Measurements from ENCODE around the gene ANXA3.
A peak's percentile ranks its signal among the peaks of the same experiment; 100 is the strongest.

ANXA3 gene

DNA sequence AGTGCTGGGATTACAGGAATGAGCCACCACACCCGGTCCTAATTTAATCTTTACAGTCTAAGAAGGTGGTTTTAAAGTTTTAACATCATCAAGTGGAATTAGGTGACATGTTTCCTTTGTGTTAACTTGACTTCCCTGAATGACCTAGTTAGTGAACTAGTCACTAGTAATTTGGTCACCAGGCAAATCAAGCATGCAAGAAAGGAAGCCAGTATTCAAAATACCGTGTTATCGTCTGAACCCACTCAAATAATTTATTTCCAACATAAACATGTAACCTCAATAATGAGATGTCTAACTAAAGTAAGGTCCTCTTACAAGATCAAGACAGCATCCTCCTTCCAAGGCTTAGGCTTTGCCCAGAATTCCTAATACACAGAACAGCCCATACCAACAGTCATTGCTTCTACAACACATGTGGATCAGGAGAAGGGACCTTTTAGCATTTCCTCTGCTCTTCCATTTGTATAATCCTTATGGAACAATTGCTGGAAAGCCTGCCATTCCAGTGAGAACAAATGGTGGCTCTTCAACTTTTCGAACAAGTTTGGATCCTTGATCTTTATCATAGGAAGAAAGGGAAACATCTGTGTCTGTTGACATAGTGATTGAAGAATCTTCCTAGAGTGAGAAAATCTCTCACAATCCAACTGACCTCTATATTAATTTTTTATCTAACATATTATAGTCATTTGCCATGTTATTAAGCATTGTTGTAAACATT is 97.2 kb downstream of the ANXA3 start:
- H3K4me3 Mint-ChIP-seq: no peak overlapping the region
- H3K36me3 Mint-ChIP-seq: no peaks in the 10 kb centered on the region
- H3K27ac Mint-ChIP-seq: no peak overlapping the region
- no peaks in the 10 kb centered on the region for H3K27me3 Mint-ChIP-seq
- H3K4me1 Mint-ChIP-seq (ENCODE audit: low read depth): peaks cover 7% of the 10 kb centered on the region
- H3K9me3 Mint-ChIP-seq (ENCODE audit: low read depth): no peaks in the 10 kb centered on the region

GRCh38 chr4:78650106-78651024 is 98.8 kb downstream of the ANXA3 start:
- no peaks in the 10 kb centered on the region for H3K9me3 Mint-ChIP-seq (ENCODE audit: low read depth)
- H3K4me1 Mint-ChIP-seq (ENCODE audit: low read depth): peaks cover 4% of the 10 kb centered on the region
- no peaks in the 10 kb centered on the region for H3K36me3 Mint-ChIP-seq
- H3K27ac Mint-ChIP-seq: no peak overlapping the region
- H3K27me3 Mint-ChIP-seq: no peaks in the 10 kb centered on the region
- no peak overlapping the region for H3K4me3 Mint-ChIP-seq

DNA sequence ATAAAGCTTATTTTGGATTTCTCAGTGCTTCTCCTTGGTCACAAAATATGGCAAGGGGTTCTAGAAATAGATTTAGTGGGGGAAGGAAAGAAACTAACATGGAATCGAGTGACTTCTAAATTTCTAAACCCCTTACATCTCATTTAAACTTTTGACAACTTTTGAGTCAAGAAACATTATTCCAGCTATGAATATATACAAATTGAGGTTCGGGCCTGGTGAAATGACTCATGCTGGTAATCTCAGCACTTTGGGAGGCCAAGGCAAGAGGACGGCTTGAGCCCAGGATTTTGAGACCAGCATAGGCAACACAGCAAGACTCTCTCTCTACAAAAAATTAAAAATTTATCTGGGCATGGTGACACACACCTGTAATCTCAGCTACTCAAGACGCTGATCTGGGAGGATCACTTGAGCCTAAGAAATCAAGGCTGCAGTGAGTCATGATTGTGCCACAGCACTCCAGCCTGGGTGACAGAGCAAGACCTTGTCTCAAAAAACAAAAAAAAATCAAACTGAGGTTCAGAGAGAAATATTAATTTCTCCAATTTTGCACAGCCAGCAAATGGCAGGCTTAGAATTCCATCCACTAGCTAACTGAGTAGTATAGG is 99.8 kb downstream of the ANXA3 start:
- Mint-ChIP-seq H3K27me3 (no peaks in the 10 kb centered on the region), H3K36me3 (no peaks in the 10 kb centered on the region), H3K27ac (no peak overlapping the region), H3K9me3 (ENCODE audit: low read depth) (no peaks in the 10 kb centered on the region), H3K4me3 (no peak overlapping the region), H3K4me1 (ENCODE audit: low read depth) (peaks cover 10% of the 10 kb centered on the region)

- Mint-ChIP-seq H3K4me3 (no peak overlapping the region), H3K27ac (no peak overlapping the region), H3K4me1 (ENCODE audit: low read depth) (peaks cover 19% of the 10 kb centered on the region), H3K27me3 (no peaks in the 10 kb centered on the region), H3K9me3 (ENCODE audit: low read depth) (no peaks in the 10 kb centered on the region), H3K36me3 (no peaks in the 10 kb centered on the region)
Measured at GRCh38 chr4:78652282-78652876, 100.8 kb downstream of the ANXA3 start.

DNA sequence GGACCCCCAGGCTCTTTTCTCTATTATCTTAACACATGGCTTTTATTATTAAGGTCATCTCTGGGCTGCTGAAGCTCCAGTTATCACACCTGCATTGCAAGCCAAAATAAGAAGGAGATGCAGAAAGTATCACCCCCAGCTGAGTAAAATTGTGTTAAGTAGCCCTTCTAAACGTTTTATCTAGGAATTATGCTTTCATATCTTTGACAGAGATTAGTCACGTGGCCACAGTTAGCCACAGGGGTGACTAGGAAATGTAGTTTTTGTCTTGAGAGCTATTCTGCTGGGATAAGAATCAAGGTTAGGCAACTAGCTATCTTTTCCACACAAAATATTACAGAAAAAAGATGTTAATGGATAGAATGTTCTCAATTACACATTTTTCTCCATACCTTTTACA is 102.1 kb downstream of the ANXA3 start:
- Mint-ChIP-seq H3K36me3 (no peaks in the 10 kb centered on the region), H3K27me3 (no peaks in the 10 kb centered on the region), H3K27ac (no peak overlapping the region), H3K4me1 (ENCODE audit: low read depth) (peaks cover 31% of the 10 kb centered on the region), H3K9me3 (ENCODE audit: low read depth) (no peaks in the 10 kb centered on the region), H3K4me3 (no peak overlapping the region)

DNA sequence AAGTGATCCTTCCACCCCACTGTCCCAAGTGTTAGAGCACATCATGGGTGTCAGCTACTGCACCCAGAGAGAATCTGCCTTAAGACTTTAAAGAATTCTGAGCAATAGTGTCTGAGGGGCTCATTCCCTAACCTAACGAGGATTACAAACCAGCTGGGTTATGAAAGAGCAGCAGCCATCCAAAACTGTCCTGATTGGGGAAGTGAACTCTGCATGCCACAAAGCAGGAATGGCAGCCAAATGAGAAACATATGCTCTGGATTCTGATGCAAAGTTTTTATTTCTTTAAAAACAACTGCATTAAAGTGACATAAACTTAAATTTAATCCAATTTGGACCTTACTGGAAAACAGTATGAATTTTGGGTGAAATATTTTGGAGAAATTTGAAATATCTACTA is 103.2 kb downstream of the ANXA3 start:
- Mint-ChIP-seq H3K4me1 (ENCODE audit: low read depth) (peaks cover 39% of the 10 kb centered on the region), H3K27me3 (no peaks in the 10 kb centered on the region), H3K27ac (no peak overlapping the region), H3K36me3 (no peaks in the 10 kb centered on the region), H3K4me3 (no peak overlapping the region), H3K9me3 (ENCODE audit: low read depth) (no peaks in the 10 kb centered on the region)

DNA sequence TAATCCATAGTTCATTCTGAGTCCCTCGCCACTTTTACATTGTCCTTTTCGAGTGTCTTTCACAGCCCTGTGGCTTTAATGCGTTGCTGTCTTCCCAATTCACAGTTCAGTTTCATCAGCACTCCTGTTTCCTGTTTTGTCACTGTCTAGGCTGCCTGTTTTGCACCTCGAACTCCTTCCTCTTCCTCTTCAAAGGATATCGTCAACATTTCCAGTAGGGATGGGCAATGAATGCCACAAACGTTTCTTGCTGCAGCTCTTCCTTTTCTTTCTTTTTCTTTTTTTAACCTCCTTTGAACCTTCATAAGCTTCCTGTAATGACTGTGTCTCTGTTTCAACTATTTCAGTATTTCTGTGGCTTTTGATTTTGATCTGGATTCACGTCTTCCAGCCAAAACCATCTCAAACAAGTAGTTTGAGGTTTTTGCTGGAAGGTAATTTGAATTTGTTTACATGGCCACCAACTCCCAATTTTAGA is 105.4 kb downstream of the ANXA3 start:
- Mint-ChIP-seq H3K4me1 (ENCODE audit: low read depth) (peaks cover 44% of the 10 kb centered on the region), H3K4me3 (peak overlapping the region; percentile 69), H3K9me3 (ENCODE audit: low read depth) (no peaks in the 10 kb centered on the region), H3K27me3 (no peaks in the 10 kb centered on the region), H3K27ac (peak overlapping the region; percentile 79), H3K36me3 (no peaks in the 10 kb centered on the region)

- H3K4me3 Mint-ChIP-seq: no peak overlapping the region
- H3K4me1 Mint-ChIP-seq (ENCODE audit: low read depth): peaks cover 47% of the 10 kb centered on the region
- H3K27me3 Mint-ChIP-seq: no peaks in the 10 kb centered on the region
- no peaks in the 10 kb centered on the region for H3K9me3 Mint-ChIP-seq (ENCODE audit: low read depth)
- peak overlapping the region; percentile 79 for H3K27ac Mint-ChIP-seq
- no peaks in the 10 kb centered on the region for H3K36me3 Mint-ChIP-seq
Measured at GRCh38 chr4:78659264-78659663, 107.7 kb downstream of the ANXA3 start.

DNA sequence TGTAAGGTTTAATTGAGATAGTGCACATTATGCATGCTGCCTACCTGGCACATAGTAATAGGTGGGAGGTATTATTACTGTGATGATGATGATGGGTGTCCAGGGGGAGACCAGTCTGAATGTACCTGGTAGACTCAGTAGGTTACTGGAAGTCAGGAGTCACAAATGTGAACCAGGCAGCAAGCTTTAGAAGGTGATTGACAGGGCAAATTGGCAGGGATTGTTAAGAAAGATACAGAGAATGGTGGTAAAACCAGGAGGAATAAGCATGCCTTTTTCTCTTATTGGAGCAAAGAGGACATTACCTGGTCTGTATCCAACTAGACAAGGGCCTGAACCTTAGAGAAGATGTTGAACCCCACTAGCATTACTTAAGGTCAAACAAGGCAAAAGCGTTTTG is 108.1 kb downstream of the ANXA3 start:
- no peak overlapping the region for H3K4me3 Mint-ChIP-seq
- H3K4me1 Mint-ChIP-seq (ENCODE audit: low read depth): peaks cover 45% of the 10 kb centered on the region

More for the DNA sequence above, 108.1 kb downstream of the ANXA3 start:
- Mint-ChIP-seq H3K9me3 (ENCODE audit: low read depth) (no peaks in the 10 kb centered on the region), H3K27ac (peak overlapping the region; percentile 18), H3K36me3 (no peaks in the 10 kb centered on the region), H3K27me3 (no peaks in the 10 kb centered on the region)

All from activated naive CD8-positive, alpha-beta T cell (primary cell).